RWPE1 (cell line): ENCODE measurements around the gene DMGDH.
A peak's percentile ranks its signal among the peaks of the same experiment; 100 is the strongest.
"Not testable (repeated sequence)": the region's sequence is repeated elsewhere in the genome, so short reads cannot be mapped to it uniquely, and the experiment has no call there.

ENCODE experiments used
- CTCF ChIA-PET: fragments of 350-600 bp; sonication (Branson Sonifier 250); formaldehyde crosslinking; extraction: SDS; loops from one replicate; lab custom pipeline; 2021; lab: Yijun Ruan, JAX
- POLR2A ChIA-PET: fragments of 400-600 bp; formaldehyde crosslinking; extraction: SDS; loops from one replicate; lab custom pipeline; 2020; ENCODE audit warnings: antibody characterized with exemption; ENCODE audit not compliant: low non-redundant PET; lab: Yijun Ruan, JAX
- DNase-seq: peaks from one replicate; pipeline ENCODE4 v3.0.0; 2012; ENCODE audit warnings: low spot score
- H3K27ac ChIP-seq: fragments of 450-650 bp; 2 replicates; pipeline ENCODE4 v1.5.1; 2017
- CTCF ChIP-seq: fragments of 450-650 bp; conservative IDR thresholded peaks from 2 replicates; pipeline ENCODE4 v1.5.1; 2017; ENCODE audit warnings: low read depth, mild to moderate bottlenecking

Gene DMGDH

GRCh38 chr5:78983601-78984438 lies 85.7 kb downstream of the DMGDH start:
- POLR2A ChIA-PET: interaction anchor here (0.6 kb wide), 1 partner anchor 208 kb away, joined by 3 read pairs; no protein-coding TSS in a partner anchor
- peak overlapping the region; percentile 97 for H3K27ac ChIP-seq
- no peak for DNase-seq
- no peak for TF ChIP-seq CTCF
- CTCF ChIA-PET: interaction anchor here (0.6 to 0.9 kb wide), 3 partner anchors 18 to 1013 kb away, joined by 3 to 6 read pairs (median 3); no protein-coding TSS in a partner anchor

- CTCF ChIA-PET, H3K27ac ChIP-seq, POLR2A ChIA-PET, DNase-seq: not testable (repeated sequence)
Measured at GRCh38 chr5:78983194-78983593, 86.3 kb downstream of the DMGDH start.

GRCh38 chr5:78979909-78980308 lies 89.6 kb downstream of the DMGDH start:
- ChIA-PET CTCF (interaction anchor here (0.6 kb wide), 1 partner anchor 1191 kb away, joined by 4 read pairs; no protein-coding TSS in a partner anchor), POLR2A (no interaction called here)
- TF ChIP-seq CTCF: no peak
- no peak overlapping the region for H3K27ac ChIP-seq
- no peak for DNase-seq

- no peak overlapping the region for H3K27ac ChIP-seq
- no peak for TF ChIP-seq CTCF
- ChIA-PET CTCF (no interaction called here), POLR2A (no interaction called here)
- no peak for DNase-seq
Measured at GRCh38 chr5:78979117-78979742, 90.2 kb downstream of the DMGDH start.

GRCh38 chr5:78975035-78975434 lies 94.4 kb downstream of the DMGDH start:
- ChIA-PET CTCF (no interaction called here), POLR2A (no interaction called here)
- H3K27ac ChIP-seq: no peak overlapping the region
- DNase-seq: no peak
- no peak for TF ChIP-seq CTCF

- no peak for DNase-seq
- CTCF ChIA-PET: no interaction called here
- no peak overlapping the region for H3K27ac ChIP-seq
- POLR2A ChIA-PET: no interaction called here
- TF ChIP-seq CTCF: no peak
Measured at GRCh38 chr5:78974601-78975000, 94.9 kb downstream of the DMGDH start.

- TF ChIP-seq CTCF: no peak
- ChIA-PET POLR2A (no interaction called here), CTCF (no interaction called here)
- DNase-seq: no peak
- no peak overlapping the region for H3K27ac ChIP-seq
Measured at GRCh38 chr5:78974011-78974410, 95.5 kb downstream of the DMGDH start.
